SK-N-DZ (cell line): ENCODE results near the gene OTOG.

Experiments used
- DNase-seq: peaks from one replicate; pipeline ENCODE4 v3.0.0-alpha.2; 2015; ENCODE audit warnings: low spot score

The OTOG gene

DNA sequence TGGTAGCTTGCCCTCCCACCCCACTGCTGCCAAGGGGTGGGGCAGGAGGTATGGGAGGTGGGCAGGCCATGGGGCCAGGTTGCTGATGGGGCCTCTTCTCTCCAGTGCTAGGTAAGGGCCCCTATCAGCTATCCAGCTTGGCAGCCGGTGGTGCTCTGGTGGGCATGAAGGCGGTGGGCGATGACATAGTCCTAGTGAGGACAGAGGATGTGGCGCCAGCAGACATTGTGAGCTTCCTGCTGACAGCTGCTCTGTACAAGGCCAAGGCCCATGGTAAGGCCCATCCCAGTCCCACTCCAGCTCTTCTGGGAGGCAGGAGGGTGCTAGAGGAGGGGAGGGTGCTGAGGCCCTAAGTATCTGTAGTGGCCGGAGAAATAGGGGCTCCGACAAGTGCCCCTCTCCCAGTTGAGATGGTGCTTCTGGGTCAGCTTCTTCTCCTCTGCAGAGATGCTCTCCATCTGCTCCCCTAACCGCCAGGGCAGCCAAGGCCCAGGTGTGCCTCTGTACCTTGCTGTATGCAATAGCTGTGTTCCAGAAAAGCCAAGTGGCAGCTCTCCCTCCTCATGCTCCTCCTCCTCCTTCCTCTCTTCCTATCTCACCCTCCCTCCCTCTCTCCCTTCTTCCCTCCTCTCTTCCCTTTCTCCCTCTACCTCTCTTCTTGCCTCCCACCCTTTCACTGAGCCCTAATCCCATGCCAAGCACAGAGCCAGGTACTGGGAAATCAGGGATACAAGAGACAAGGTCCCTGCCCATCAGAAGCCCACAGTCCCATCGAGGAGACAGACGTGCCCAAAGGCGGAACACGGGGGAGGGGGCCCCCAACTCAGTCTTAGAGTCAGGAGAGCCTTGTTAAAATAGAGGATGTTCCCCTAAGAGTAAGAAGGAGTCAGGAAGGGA lies 55.3 kb downstream of the OTOG start:
- no peak for DNase-seq

DNA sequence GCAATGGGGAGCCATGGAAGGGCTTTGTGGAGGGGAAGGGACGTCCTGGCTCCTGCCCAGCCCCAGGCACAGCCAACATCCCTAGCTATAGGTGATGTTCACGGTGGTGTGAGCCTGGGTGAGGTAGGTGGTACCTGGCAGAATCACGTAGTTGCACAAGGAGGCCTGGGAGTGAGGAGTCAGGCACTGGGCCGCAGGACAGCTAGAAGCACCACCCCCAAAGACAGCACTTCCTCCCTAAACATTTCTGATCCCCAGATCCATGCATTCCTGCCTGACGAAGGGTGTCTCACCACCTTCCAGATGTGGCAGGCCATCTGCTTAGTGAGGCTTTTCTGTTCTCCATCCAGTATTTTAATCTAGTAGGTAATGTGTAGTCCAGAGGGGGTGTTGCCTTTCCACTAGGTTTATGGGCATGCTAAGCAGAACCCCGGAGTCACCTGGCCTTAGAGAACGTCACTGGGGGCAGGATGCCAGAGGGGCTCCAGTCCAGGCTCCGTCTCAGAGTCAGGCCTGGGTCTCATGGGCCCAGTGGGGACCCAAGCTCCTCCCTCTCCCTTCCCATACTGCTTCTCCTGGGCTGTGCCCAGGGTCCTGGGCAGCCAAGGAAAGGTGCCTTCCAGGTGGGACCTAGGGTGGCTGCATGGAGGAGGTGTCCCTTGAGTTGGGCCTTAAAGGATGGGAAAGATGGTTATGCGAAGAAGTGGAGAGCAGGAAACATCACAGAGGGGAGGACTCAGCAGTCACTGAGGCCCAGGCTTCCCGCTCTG lies 56.2 kb downstream of the OTOG start:
- DNase-seq, result no peak

DNA sequence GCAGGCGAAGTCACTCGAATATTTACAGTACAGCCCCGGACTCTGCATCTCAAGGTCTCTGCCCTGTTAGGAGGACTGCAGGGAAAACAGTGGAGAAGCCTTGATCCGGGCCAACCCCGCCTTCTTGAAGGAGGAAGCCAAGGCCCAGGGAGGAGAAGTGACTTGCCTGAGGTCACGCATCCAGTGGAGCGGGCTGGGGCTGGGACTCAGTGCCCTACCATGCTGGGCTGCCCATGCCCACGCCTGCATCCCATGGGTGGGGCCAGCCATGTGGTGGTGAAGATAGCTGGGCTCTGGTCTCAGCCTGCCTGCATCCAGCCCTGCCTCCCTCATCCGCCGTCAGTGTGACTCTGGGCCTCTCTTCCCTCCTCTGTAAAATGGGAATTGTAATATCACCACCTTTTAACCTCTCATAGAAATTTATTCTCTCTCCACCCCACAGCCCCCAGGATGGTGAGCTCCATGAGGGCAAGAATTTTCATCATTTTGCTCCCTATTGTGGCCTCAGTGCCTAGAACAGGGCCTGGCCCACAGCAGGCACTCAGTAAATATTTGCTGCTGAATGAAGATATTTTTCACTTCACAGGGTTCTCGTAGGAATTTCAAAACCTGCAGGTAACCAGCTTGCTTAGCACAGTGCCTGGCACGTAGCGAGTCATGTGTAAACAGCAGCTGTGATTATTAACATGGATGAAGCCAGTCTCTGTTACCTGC lies 57.3 kb downstream of the OTOG start:
- no peak for DNase-seq

DNA sequence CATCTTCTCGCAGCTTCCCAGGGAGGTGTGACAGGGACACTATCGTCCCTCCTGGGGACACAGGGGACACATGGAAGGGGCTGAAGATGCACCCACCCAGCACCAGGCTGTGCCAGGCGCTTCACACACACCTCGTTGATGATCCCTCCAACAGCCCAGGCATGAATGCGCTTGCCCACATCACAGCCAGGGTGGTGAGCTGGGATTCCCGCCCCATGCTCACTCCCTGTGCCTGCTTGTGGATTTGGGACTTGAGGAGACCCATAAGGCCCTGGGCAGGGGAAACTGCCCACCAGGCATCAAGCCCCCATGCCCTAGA lies 57.8 kb downstream of the OTOG start:
- no peak for DNase-seq

DNA sequence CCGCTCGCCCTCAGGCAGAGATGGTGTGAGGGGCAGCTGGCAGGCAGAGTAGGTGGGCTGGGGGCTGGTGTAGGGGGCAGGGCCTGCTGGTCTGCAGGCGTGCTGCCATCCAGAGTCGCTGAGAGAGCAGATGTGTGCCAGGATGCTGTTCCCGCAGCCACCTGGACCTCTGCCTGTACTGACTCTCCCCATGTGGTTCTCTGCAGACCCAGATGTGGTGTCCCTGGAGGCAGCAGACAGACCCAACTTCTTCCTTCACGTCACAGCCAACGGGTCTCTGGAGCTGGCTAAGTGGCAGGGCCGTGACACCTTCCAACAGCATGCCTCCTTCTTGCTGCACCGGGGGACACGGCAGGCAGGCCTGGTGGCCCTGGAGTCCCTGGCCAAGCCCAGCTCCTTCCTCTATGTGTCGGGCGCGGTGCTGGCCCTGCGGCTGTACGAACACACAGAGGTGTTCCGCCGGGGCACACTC lies 58.6 kb downstream of the OTOG start:
- DNase-seq, result no peak

DNA sequence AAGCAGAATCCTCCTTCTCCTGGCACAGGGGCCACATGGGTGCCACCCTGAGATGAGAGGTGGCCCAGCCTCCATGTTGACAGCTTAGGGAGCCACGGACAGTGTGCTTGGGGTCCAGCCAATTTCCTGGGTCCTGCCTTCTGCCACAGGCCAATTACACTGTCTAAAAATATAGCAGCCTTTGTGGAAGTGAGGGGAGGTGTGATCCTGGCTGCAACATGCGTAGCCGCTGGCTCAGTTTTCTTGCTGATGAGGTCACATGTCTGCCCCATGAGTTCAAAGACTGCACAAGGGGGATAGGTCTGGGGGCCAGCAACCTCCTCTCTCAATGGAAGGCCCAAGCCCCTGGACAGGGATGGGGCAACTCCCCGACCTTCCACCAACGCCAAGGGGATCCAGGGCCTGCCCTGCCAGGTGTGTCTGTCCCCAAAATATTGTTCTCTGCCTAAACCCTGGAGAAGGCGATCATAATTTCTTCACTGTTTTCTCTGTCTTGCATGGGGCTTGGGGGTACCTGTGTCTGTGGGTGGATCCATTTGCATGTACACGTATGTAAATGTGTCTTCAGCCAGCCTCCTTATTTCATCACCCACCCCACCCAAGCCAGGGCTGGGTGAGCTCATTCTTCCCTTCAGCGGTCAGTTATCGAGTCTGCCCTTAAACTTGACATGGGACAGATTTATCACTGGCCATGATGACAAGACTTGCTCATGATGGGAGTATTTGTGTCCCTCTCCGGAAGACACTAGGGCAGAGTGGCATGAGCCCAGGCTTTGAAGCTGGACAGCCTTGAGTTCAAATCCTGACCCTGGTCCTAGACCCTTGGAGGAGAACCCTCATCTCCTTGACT lies 59.4 kb downstream of the OTOG start:
- no peak for DNase-seq

DNA sequence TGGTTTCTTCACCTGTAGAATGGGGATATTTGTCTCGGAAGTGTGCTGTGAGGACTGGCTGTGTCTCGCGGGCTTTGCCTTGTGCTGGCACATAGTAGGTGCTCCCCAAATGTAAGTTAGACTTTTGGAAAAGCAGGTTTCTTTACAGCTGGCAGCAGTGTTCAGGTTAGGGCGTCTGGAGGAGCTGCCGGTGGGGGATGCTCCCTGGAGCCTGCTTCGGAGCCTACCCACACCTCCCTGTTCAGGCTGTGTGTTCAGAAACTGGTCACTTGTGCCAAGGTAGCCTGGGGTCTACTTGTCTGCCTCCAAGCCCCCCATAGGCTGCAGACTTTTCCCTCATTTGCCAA lies 60.0 kb downstream of the OTOG start:
- no peak for DNase-seq

DNA sequence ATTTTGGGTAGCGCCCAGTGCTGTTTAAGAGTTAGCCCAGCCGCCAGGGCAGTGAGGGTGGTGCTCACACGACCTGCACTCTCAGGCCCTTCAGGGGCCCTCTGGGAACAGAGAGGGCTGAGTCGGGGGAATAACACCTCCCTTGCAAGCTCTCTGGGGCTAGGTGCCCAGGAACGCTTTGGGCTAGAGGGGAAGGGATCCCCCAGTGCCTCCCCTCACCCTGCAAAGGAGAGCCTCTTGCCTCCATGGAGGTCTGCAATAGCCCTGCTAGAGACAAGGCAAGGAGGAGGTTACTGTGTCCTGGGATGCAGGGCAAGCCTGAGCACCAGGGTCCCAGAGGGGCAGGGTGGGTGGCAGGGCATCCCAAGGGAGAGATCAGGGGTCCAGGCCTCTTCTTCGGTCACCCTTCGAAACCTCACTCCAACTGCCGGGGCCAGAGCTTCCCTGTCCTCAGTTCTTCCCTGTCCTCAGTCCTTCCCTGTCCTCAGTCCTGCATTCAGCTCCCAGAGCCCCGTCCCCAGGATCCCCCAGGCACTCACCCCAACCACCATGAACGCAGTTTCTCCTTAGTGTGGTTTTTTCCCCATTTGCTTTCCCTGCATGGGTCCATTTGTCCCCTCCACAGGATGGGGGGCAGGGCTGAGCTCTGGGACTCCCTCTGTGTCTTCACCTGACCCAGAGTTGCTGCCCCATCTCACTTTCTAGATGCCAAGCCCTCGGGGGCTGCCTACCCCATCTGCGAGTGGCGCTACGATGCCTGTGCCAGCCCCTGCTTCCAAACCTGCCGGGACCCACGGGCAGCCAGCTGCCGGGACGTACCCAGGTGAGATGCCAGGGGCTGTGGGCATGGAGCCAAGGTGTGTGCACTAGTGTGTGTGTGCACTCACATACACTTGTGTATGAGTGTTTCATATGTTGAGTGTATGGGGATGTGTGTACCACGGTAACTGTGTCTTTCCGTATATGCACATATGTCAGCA lies 60.8 kb downstream of the OTOG start:
- DNase-seq, result no peak

DNA sequence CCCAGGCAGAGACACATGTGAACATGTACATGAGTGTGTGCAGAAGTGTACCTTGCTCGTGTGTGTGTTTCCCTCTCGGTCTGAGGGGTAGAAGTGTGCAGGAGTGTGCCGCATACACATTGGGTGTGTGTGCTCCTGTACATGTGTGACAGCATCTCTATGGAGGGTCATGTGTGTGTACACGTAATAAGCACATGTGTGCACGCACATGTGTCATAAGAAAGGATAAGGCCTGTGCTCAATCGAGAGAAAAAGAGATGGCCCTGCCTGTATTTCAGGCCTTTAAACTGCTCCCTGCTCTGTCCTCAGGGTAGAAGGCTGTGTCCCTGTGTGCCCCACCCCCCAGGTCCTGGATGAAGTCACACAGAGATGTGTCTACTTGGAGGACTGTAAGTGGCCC lies 61.8 kb downstream of the OTOG start:
- no peak for DNase-seq

DNA sequence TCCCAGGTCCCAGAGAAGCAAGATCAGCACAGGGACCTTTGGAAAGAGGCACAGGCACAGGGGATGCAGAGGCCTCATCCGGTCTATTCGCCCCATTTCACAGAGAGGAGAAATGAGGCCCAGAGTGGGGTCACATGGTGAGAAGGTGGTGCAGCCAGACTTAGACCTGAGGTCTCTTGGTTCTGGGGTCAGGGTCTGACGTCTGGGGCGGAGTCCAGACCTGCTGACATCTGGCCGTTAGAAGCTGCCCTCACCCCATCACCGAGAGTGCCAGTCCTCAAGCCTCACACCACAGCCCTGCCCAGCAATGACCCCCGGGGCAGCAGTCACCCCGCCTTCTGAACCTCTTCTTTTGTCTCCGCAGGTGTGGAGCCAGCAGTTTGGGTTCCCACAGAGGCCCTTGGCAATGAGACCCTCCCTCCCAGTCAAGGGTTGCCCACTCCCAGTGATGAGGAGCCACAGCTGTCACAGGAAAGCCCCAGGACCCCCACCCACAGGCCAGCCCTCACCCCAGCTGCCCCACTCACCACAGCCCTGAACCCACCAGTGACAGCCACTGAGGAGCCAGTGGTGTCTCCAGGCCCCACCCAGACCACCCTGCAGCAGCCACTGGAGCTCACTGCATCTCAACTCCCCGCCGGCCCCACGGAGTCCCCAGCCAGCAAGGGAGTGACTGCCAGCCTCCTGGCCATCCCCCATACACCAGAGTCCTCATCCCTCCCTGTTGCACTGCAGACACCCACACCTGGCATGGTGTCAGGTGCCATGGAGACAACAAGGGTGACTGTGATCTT lies 62.4 kb downstream of the OTOG start:
- DNase-seq, result no peak

DNA sequence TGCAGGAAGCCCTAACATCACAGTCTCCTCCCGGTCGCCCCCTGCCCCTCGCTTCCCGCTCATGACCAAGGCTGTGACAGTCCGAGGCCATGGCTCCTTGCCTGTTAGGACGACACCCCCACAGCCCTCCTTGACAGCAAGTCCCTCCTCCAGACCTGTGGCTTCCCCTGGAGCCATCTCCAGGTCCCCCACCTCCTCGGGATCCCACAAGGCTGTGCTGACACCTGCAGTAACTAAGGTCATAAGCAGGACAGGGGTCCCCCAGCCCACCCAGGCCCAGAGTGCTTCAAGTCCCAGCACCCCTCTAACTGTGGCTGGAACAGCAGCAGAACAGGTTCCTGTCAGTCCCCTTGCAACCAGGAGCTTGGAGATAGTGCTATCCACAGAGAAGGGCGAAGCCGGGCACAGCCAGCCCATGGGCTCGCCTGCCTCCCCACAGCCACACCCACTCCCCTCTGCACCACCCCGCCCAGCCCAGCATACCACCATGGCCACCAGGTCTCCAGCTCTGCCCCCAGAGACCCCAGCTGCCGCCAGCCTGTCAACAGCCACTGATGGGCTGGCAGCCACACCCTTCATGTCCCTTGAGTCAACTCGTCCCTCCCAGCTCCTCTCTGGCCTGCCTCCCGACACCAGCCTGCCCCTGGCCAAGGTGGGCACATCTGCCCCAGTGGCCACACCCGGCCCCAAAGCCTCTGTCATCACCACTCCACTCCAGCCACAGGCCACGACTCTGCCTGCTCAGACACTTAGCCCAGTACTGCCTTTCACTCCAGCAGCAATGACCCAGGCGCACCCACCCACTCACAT lies 63.2 kb downstream of the OTOG start:
- DNase-seq, result no peak

DNA sequence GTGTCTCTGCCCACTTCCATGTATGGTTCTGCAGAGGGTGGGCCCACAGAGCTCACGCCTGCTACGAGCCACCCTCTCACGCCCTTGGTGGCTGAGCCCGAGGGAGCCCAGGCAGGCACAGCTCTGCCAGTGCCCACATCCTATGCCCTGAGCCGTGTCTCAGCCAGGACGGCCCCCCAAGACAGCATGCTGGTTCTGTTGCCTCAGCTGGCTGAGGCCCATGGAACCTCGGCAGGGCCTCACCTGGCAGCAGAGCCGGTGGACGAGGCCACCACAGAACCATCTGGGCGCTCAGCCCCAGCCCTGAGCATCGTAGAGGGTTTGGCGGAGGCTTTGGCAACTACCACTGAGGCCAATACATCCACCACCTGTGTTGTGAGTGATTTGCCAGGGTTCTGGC lies 64.0 kb downstream of the OTOG start:
- no peak for DNase-seq

DNA sequence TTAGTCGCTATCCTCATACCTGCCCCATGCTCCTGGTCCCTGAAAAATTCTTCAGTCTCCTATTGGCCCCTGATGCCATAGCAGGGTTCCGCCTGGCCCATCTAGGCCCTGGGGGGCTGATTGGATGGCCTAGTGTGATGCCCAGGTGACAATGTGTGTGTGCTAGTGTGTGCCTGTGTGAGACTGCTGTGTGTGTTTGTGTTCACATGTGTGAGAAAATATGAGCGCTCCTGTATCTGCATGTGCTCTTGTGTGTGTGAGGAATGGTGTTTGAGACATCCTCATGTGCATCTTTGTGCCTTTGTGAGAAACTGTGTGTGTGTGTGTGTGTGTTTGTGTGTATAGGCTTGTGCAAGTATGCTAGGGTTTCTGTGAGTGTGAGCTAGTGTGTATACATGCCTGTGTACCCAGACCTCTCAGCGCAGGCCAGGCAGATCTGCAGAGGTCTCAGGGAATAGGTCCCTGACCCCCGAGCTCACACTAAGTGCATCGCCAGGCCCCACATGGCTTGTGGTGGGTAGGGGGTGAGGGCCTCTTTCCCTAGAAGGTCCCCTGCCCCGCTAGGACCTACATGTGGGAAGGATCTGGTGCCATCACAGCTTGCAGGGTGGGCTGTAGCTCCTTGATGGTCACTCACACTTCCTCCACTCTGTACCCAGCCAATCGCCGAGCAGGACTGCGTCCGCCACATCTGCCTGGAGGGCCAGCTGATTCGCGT lies 64.6 kb downstream of the OTOG start:
- no peak for DNase-seq

DNA sequence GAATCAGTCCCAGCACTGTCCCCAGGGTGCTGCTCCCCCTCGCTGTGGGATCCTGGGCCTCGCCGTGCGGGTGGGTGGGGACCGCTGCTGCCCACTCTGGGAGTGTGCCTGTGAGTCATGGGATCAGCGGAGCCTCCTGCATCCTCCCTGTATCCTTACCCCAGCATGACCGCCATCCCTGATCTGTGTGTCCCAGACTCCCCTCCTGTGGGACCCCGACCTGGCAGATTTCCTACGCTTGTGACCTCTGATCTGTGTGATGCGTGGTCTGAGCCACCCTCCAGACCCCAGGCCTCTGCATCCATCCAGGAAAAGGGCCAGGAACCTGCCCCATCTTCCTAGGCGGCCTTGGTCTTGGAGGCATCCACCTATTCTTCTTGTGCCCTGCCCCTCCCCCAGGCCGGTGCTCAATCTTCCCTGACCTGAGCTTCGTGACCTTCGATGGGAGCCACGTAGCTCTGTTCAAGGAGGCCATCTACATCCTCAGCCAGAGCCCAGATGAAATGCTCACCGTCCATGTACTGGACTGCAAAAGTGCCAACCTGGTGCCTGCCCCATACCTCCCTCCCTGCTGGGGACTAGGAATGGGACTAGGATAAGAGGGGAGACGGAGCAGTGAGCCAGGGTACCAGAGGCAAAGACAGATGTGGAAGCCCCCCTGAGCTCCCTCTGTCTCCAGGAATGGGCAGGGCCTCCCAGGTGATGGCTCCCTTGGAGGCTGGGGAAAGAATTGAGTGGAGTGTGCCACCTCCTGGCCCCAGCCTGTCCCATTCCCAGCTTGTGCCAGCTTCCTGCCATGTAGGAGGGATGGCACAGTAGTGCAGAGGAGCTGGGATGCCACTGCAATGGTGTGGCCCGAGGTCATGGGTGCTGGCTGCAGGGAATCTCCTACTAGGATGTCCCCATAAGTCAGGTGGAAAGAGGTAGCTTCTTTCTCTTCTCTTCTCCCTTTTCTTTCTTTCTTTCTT lies 65.4 kb downstream of the OTOG start:
- no peak for DNase-seq

DNA sequence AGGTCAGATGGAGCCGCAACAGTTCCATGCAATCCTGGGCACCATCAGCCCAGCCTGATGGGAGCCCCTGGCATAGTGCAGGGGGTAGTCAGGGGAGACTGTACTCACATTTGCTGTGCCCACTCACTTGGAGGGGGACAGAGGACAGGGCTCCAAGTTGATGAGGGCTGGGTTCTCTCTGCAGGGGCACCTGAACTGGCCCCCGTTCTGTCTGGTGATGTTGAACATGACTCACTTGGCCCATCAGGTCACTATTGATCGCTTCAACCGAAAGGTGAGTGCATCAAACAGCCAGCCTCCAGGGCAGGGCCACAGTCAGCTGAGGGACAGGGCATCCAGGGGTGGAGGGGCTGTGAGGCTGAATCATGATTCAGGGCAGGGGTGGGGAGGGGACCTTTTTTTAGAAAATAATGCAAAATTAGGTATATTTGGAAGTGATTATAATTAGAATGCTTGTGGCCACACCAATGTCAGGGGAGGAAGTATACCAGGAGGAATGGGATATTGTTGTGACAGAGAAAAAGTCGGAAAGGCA lies 66.4 kb downstream of the OTOG start:
- DNase-seq, result no peak

DNA sequence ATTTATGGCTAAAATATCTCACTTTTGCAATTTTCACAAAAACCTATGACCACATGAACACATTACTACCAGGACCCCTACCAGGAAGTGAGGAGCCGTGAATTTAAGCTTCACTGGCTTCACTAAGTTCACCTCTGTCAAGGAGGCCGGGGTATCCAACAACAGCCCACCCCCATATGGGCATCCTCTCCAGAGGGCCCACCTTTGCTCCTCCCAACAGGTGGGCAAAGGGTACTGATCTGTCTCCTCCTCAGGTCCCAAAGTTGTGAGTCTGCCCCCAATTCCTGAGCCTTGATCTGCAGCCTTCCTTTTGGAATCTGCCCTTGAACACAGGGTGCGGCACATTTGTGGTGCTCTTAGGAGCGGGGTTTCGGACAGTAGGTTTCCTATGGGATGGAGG lies 66.9 kb downstream of the OTOG start:
- no peak for DNase-seq
